HUES48 (cell line): ENCODE measurements around the gene LPAR6.

Experiments
- H3K27ac ChIP-seq: one replicate; pipeline ENCODE4 v1.7.0; 2013; ENCODE audit warnings: low read depth, low read length, inconsistent platforms
- H3K27me3 ChIP-seq: 2 replicates; pipeline ENCODE4 v1.6.1; 2013; ENCODE audit warnings: mild to moderate bottlenecking, low read length; ENCODE audit not compliant: control insufficient read depth, insufficient read depth
- H3K36me3 ChIP-seq: 2 replicates; pipeline ENCODE4 v1.6.1; 2013; ENCODE audit warnings: low read length; ENCODE audit not compliant: control insufficient read depth, insufficient read depth
- H3K4me1 ChIP-seq: 2 replicates; pipeline ENCODE4 v1.6.1; 2013; ENCODE audit warnings: mild to moderate bottlenecking, low read length; ENCODE audit not compliant: control insufficient read depth, insufficient read depth
- H3K4me3 ChIP-seq: 2 replicates; pipeline ENCODE4 v1.5.1; 2013; ENCODE audit warnings: mild to moderate bottlenecking, low read depth, low read length
- H3K9ac ChIP-seq: 2 replicates; pipeline ENCODE4 v1.6.1; 2013; ENCODE audit warnings: mild to moderate bottlenecking, low read depth, low read length, moderate library complexity
- H3K9me3 ChIP-seq: 2 replicates; pipeline ENCODE4 v1.6.1; 2013; ENCODE audit warnings: low read length; ENCODE audit not compliant: control insufficient read depth, insufficient read depth

LPAR6 gene

GRCh38 chr13:48400090-48400694 lies 12.7 kb downstream of the LPAR6 start:
- Histone ChIP-seq H3K4me1 (no peaks in the 10 kb centered on the region), H3K27ac (no peak overlapping the region)

GRCh38 chr13:48398450-48399095 lies 14.3 kb downstream of the LPAR6 start:
- H3K9me3 ChIP-seq: no peaks in the 10 kb centered on the region
- H3K27ac ChIP-seq: no peak overlapping the region
- no peak overlapping the region for H3K4me3 ChIP-seq
- H3K4me1 ChIP-seq: no peaks in the 10 kb centered on the region
- H3K27me3 ChIP-seq: no peaks in the 10 kb centered on the region
- H3K36me3 ChIP-seq: no peaks in the 10 kb centered on the region
- H3K9ac ChIP-seq: no peak overlapping the region

More at GRCh38 chr13:48400090-48400694, 12.7 kb downstream of the LPAR6 start:
- no peaks in the 10 kb centered on the region for H3K27me3 ChIP-seq
- H3K4me3 ChIP-seq: no peak overlapping the region
- H3K36me3 ChIP-seq: no peaks in the 10 kb centered on the region
- H3K9me3 ChIP-seq: no peaks in the 10 kb centered on the region
- H3K9ac ChIP-seq: no peak overlapping the region

DNA sequence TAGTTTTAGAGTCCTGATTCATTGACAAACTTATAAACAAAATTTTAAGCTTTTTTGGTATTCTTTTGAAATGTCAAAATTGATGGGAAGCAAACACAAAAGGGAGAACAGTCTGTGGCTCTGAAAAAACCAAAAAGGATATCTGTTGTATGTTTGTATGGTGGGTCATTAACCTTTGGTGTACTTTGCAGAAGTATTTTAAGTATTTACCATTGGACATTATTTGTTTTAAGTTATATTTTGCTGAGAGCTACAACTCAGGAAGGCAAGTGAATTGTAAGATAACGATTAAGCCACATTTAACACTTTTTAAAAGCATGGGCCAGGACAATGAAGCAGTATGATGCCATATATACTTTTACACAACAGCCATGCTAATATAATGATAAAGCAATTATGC lies 15.2 kb downstream of the LPAR6 start:
- Histone ChIP-seq H3K9me3 (no peaks in the 10 kb centered on the region), H3K36me3 (no peaks in the 10 kb centered on the region), H3K9ac (no peak overlapping the region), H3K4me1 (no peaks in the 10 kb centered on the region), H3K4me3 (no peak overlapping the region), H3K27ac (no peak overlapping the region), H3K27me3 (no peaks in the 10 kb centered on the region)

GRCh38 chr13:48393698-48394085 lies 19.2 kb downstream of the LPAR6 start:
- no peaks in the 10 kb centered on the region for H3K4me1 ChIP-seq
- H3K9me3 ChIP-seq: no peaks in the 10 kb centered on the region
- H3K9ac ChIP-seq: no peak overlapping the region
- H3K36me3 ChIP-seq: no peaks in the 10 kb centered on the region
- no peak overlapping the region for H3K27ac ChIP-seq
- no peaks in the 10 kb centered on the region for H3K27me3 ChIP-seq
- H3K4me3 ChIP-seq: no peak overlapping the region

DNA sequence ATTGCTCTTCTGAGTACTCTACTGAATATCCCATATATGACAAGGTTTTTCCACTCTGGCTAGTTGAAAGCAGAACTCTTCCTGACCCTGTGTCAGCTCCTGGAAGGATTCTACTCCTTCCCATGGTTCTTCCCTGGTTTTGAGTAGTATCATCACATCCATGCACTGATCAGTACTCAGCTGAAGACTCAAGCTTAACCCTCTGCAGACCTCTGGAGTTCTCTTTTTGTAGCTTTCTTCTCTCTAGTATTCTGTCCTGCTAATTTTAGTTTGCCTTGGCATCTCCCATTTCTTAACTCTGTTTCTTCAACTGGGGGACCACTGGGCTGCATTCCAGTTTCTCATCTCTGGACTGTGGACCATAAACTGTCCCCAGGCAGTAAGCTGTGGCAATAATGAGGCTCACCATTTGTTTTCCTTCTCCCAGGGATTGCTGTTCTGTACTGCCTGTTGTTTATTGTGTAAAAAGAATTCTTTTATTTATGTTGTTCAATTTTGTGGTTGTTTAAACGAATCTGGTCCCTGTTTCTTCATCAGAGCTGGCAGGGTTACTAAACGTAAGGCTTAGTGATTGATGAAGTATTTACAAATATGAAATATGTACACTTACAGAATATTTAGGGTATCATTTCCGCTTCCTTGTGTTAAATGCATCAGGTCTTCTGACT lies 19.7 kb downstream of the LPAR6 start:
- Histone ChIP-seq H3K27ac (no peak overlapping the region), H3K4me1 (no peaks in the 10 kb centered on the region), H3K9me3 (no peaks in the 10 kb centered on the region), H3K27me3 (no peaks in the 10 kb centered on the region), H3K9ac (no peak overlapping the region), H3K4me3 (no peak overlapping the region), H3K36me3 (no peaks in the 10 kb centered on the region)

DNA sequence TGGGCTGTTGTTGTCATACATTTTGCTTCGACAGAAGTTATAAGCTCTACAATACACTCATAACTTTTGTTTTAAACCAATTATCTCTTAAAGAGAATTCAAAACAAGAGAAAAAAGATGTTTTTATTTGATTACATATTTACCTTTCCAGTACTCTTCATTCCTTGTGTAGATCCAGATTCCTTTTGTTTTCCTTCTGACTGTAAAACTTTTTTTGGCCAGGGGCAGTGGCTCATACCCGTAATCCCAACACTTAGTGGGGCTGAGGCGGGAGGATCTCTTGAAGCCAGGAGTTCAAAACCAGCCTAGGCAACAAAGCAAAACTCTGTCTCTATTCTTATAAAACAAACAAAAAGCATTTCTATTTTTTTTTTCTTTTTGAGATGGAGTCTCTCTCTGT lies 21.7 kb downstream of the LPAR6 start:
- Histone ChIP-seq H3K4me1 (no peaks in the 10 kb centered on the region), H3K27me3 (no peaks in the 10 kb centered on the region), H3K36me3 (no peaks in the 10 kb centered on the region), H3K9ac (no peak overlapping the region), H3K9me3 (no peaks in the 10 kb centered on the region), H3K4me3 (no peak overlapping the region), H3K27ac (no peak overlapping the region)

DNA sequence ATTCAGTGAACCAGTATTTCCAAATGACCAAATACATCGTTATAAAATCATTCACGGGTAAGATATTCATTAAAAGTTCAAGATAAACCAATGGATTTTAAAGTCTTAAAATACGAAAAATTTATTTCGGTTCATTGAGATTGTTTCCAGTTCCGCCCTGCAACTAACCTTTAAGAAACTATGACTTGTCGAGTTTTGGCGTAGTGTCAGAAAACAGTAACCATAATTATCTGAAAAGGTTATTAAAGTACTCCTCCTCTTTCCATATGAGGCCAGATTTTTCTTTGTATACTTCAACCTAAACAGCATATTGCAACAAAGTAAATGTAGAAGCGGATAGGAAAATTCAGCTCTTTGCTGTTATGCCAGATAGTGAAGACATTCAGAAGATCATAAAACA lies 26.1 kb downstream of the LPAR6 start:
- H3K4me1 ChIP-seq: no peaks in the 10 kb centered on the region
- H3K36me3 ChIP-seq: no peaks in the 10 kb centered on the region
- H3K9ac ChIP-seq: no peak overlapping the region
- H3K9me3 ChIP-seq: no peaks in the 10 kb centered on the region
- no peaks in the 10 kb centered on the region for H3K27me3 ChIP-seq
- no peak overlapping the region for H3K27ac ChIP-seq
- H3K4me3 ChIP-seq: no peak overlapping the region

DNA sequence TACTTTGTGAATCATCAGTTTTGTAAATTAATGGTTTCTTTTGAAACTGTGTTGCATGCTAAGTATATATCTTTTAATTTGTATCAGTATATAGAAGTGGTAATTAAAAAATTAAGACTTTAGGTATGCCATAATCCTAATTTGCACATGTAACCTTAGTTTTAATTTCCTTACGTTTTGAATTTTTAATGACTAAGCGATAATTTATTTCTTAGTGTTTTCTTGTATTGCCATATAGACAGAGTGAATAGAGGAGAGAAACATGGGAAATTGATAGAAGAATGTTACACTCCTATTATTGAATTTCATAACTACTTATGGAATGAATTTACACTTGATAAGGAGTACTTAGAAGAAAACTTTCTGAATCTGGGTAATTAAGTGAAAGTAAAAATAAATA lies 29.5 kb downstream of the LPAR6 start:
- Histone ChIP-seq H3K27me3 (no peaks in the 10 kb centered on the region), H3K4me1 (no peaks in the 10 kb centered on the region), H3K9ac (no peak overlapping the region), H3K27ac (no peak overlapping the region), H3K36me3 (peaks cover 7% of the 10 kb centered on the region; the same call in 1 of the 2 replicates), H3K9me3 (no peaks in the 10 kb centered on the region), H3K4me3 (no peak overlapping the region)

- peaks cover 7% of the 10 kb centered on the region; the same call in 1 of the 2 replicates for H3K36me3 ChIP-seq
- H3K27me3 ChIP-seq: no peaks in the 10 kb centered on the region
Measured at GRCh38 chr13:48380581-48380980, 32.3 kb downstream of the LPAR6 start.

DNA sequence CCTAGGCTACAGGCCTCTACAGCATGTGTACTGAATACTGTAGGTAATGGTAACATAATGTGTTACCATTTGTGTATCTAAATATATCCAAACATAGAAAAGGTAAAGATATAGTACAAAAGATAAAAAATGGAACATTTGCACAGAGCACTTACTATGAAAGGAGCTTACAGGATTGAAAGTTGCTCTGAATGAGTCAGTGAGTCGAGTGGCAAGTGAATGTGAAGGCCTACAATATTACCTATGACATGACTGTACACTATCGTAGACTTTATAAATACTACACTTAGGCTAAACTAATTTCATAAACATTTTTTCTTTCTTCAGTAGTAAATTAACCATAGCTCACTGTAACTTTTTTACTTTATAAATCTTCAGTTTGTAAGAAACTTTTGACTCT lies 35.1 kb downstream of the LPAR6 start:
- no peak overlapping the region for H3K9ac ChIP-seq
- no peaks in the 10 kb centered on the region for H3K4me1 ChIP-seq
- H3K9me3 ChIP-seq: no peaks in the 10 kb centered on the region
- H3K27ac ChIP-seq: no peak overlapping the region
- no peak overlapping the region for H3K4me3 ChIP-seq
- peaks cover 7% of the 10 kb centered on the region; the same call in 1 of the 2 replicates for H3K36me3 ChIP-seq
- no peaks in the 10 kb centered on the region for H3K27me3 ChIP-seq

More at GRCh38 chr13:48380581-48380980, 32.3 kb downstream of the LPAR6 start:
- no peaks in the 10 kb centered on the region for H3K9me3 ChIP-seq
- H3K27ac ChIP-seq: no peak overlapping the region
- H3K9ac ChIP-seq: no peak overlapping the region
- no peaks in the 10 kb centered on the region for H3K4me1 ChIP-seq
- H3K4me3 ChIP-seq: no peak overlapping the region

- Histone ChIP-seq H3K27ac (no peak overlapping the region), H3K9me3 (no peaks in the 10 kb centered on the region), H3K9ac (no peak overlapping the region), H3K27me3 (no peaks in the 10 kb centered on the region), H3K36me3 (no peaks in the 10 kb centered on the region), H3K4me1 (no peaks in the 10 kb centered on the region), H3K4me3 (no peak overlapping the region)
Measured at GRCh38 chr13:48370815-48371214, 42.1 kb downstream of the LPAR6 start.
